Epithelial cell of umbilical artery (primary cell): Measurements from ENCODE around the gene SAMD7. TPM values are rescaled to one million over a fixed set of nuclear protein-coding genes. Genes with fewer than 3 reads are reported as not detected.

Source experiments
- total RNA-seq: library from RNA; depleted of rRNA; stranded (reverse); fragments of >200 nt; gene quantifications from 2 replicates; pipeline ENCODE4 v1.2.3, GENCODE V29; 2014

The SAMD7 gene, protein sequence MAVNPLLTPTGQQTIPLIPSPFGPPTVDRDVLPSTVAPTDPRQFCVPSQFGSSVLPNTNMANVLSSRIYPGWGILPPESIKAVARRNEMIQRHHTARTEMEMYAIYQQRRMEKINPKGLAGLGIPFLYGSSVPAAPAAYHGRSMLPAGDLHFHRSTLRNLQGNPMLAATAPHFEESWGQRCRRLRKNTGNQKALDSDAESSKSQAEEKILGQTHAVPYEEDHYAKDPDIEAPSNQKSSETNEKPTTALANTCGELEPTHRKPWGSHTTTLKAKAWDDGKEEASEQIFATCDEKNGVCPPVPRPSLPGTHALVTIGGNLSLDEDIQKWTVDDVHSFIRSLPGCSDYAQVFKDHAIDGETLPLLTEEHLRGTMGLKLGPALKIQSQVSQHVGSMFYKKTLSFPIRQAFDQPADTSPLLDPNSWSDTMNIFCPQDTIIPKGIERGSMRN
- not detected in 2 replicates for total RNA-seq

GRCh38 chr3:169911272-169911671 is at the start of gene SAMD7:
TSS of gene SAMD7 (plus strand) at chr3:169911572. CDS start at chr3:169919499, 7,927 bp downstream.

GRCh38 chr3:169869484-169870220 is 41.7 kb upstream of the SAMD7 start, which contains the start of gene LRRC31:
TSS of gene LRRC31 (minus strand) at chr3:169869935. CDS start at chr3:169869807, 128 bp downstream.

DNA sequence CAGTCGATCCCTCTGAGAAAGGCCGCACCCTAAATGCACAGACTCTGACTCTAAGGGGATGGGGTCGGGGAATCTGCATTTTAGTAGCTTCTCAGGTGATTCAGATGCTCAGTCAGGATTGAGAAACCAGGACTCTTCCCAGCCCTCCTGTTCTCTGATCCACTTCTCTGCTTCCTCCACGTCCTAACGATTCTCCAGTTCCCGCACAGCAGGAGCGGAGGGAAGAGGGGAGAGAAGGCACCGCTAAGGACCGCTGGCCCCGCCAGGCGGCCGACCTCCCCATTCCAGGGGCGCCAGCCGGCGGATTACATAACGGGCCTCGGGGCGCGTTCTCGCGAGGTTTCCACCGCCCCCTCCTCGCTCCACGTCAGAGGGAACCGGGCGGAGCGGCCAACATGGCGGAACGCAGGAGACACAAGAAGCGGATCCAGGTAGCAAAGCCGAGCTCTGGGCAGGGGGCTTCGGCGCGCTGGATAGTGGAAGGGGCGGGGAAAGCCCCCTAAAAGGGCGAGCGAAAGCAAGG is 55.1 kb downstream of the SAMD7 start, which contains the start of gene SEC62:
SEC62 (plus strand) TSS at position 380 of the 523 bp plus-strand sequence; CDS start at position 396, 16 bp downstream.

Other genes with a start within 250 kb of the SAMD7 start
- 127 and 137 TPM in 2 replicates for gene MECOM, start 247.9 kb upstream of the SAMD7 start, total RNA-seq
- 312 and 747 TPM in 2 replicates for gene TERC, start 146.5 kb upstream of the SAMD7 start, total RNA-seq
- gene ACTRT3, start 142.0 kb upstream of the SAMD7 start, total RNA-seq, result 5.5 and 6.2 TPM in 2 replicates
- 18.2 and 20.8 TPM in 2 replicates for gene MYNN, start 138.2 kb upstream of the SAMD7 start, total RNA-seq
- not detected in 2 replicates for gene LRRIQ4, start 98.7 kb upstream of the SAMD7 start, total RNA-seq
- 0.97 and 5.0 TPM in 2 replicates for gene LRRC34, start 98.7 kb upstream of the SAMD7 start, total RNA-seq
- gene LRRC31, start 41.6 kb upstream of the SAMD7 start, total RNA-seq, result not detected in 2 replicates
- 33.5 and 38.0 TPM in 2 replicates for gene SEC62, start 55.2 kb downstream of the SAMD7 start, total RNA-seq
- 0.97 and 1.2 TPM in 2 replicates for gene GPR160, start 126.4 kb downstream of the SAMD7 start, total RNA-seq